ENCODE measurements around the gene TFEC. TPM values are rescaled to one million over a fixed set of nuclear protein-coding genes. Genes with fewer than 3 reads are reported as not detected.
A peak's percentile ranks its signal among the peaks of the same experiment; 100 is the strongest.
"Not testable (repeated sequence)": the region's sequence is repeated elsewhere in the genome, so short reads cannot be mapped to it uniquely, and the experiment has no call there.

TFEC gene
- 10 to 100 TPM in 3 of 4 donors, 1 to 10 TPM in 1; 3.9 to 28.3 (median 24.6) TPM for polyA plus RNA-seq (ENCODE audit: insufficient read length in 4 of 4)

GRCh38 chr7:116030651-116031276 lies at the start of gene TFEC:
Gene TFEC, minus strand, starts transcription at chr7:116030763. Its CDS starts 46,322 bp downstream, at chr7:115984441.
- DNase-seq (ENCODE audit: low read depth in 4 of 4, low spot score in 3 of 4) = no peak

GRCh38 chr7:116075351-116076145 lies 45.0 kb upstream of the TFEC start:
- no peak for DNase-seq (ENCODE audit: low read depth in 4 of 4, low spot score in 3 of 4)

- no peak for DNase-seq (ENCODE audit: low read depth in 4 of 4, low spot score in 3 of 4)
Measured at GRCh38 chr7:116071629-116072028, 41.1 kb upstream of the TFEC start.

GRCh38 chr7:116064179-116064578 lies 33.6 kb upstream of the TFEC start:
- no peak for DNase-seq (ENCODE audit: low read depth in 4 of 4, low spot score in 3 of 4)

GRCh38 chr7:116062666-116063065 lies 32.1 kb upstream of the TFEC start:
- DNase-seq (ENCODE audit: low read depth in 4 of 4, low spot score in 3 of 4) = no peak

GRCh38 chr7:116052006-116052405 lies 21.4 kb upstream of the TFEC start:
- DNase-seq (ENCODE audit: low read depth in 4 of 4, low spot score in 3 of 4) = no peak

GRCh38 chr7:116047261-116047660 lies 16.7 kb upstream of the TFEC start:
- DNase-seq (ENCODE audit: low read depth in 4 of 4, low spot score in 3 of 4) = not testable (repeated sequence)

GRCh38 chr7:116045532-116045931 lies 15.0 kb upstream of the TFEC start:
- no peak for DNase-seq (ENCODE audit: low read depth in 4 of 4, low spot score in 3 of 4)

GRCh38 chr7:116041615-116042014 lies 11.1 kb upstream of the TFEC start:
- DNase-seq (ENCODE audit: low read depth in 4 of 4, low spot score in 3 of 4) = no peak

GRCh38 chr7:116037401-116037800 lies 6.8 kb upstream of the TFEC start:
- DNase-seq (ENCODE audit: low read depth in 4 of 4, low spot score in 3 of 4) = no peak

GRCh38 chr7:116034411-116034810 lies 3.8 kb upstream of the TFEC start:
- DNase-seq (ENCODE audit: low read depth in 4 of 4, low spot score in 3 of 4) = no peak

- no peak for DNase-seq (ENCODE audit: low read depth in 4 of 4, low spot score in 3 of 4)
Measured at GRCh38 chr7:116032886-116033285, 2.3 kb upstream of the TFEC start.

- DNase-seq (ENCODE audit: low read depth in 4 of 4, low spot score in 3 of 4) = no peak
Measured at GRCh38 chr7:116028787-116029186, 1.8 kb downstream of the TFEC start.

- DNase-seq (ENCODE audit: low read depth in 4 of 4, low spot score in 3 of 4) = no peak
Measured at GRCh38 chr7:116027786-116028185, 2.8 kb downstream of the TFEC start.

- no peak for DNase-seq (ENCODE audit: low read depth in 4 of 4, low spot score in 3 of 4)
Measured at GRCh38 chr7:116024826-116025809, 5.4 kb downstream of the TFEC start.

- DNase-seq (ENCODE audit: low read depth in 4 of 4, low spot score in 3 of 4) = peak in 2 of 4 donors; percentile 4 to 29
Measured at GRCh38 chr7:116021237-116021636, 9.3 kb downstream of the TFEC start.

- DNase-seq (ENCODE audit: low read depth in 4 of 4, low spot score in 3 of 4) = no peak
Measured at GRCh38 chr7:116018731-116019130, 11.8 kb downstream of the TFEC start.

GRCh38 chr7:116013675-116014074 lies 16.9 kb downstream of the TFEC start:
- DNase-seq (ENCODE audit: low read depth in 4 of 4, low spot score in 3 of 4) = no peak

GRCh38 chr7:116011584-116011983 lies 19.0 kb downstream of the TFEC start:
- DNase-seq (ENCODE audit: low read depth in 4 of 4, low spot score in 3 of 4) = no peak

GRCh38 chr7:116004762-116005161 lies 25.8 kb downstream of the TFEC start:
- not testable (repeated sequence) for DNase-seq (ENCODE audit: low read depth in 4 of 4, low spot score in 3 of 4)

GRCh38 chr7:115997221-115997620 lies 33.3 kb downstream of the TFEC start:
- DNase-seq (ENCODE audit: low read depth in 4 of 4, low spot score in 3 of 4) = no peak
